Gastrocnemius medialis (tissue), 4 donors: ENCODE data around the gene RNF123.

Experiments used
- POLR2A ChIP-seq, 2 donors: fragments of 450-650 bp; IDR thresholded peaks; one replicate each; pipeline ENCODE4 v1.6.1; 2017; ENCODE audit warnings: antibody characterized with exemption in 2 of 2, mild to moderate bottlenecking in 2 of 2, moderate library complexity in 2 of 2
- TF ChIP-seq, protein P1 (sequence below), 5 experiments: fragments of 450-650 bp in 3 of 5; fragments of 200-600 bp in 2 of 5; sonication (generic) in 2 of 5; IDR thresholded peaks in 4 of 5; conservative IDR thresholded peaks in 1 of 5; 1 replicate in 4 of 5; 2 replicates in 1 of 5; pipeline ENCODE4 v1.5.1; 2016 to 2019; ENCODE audit warnings: antibody characterized with exemption in 5 of 5, mild to moderate bottlenecking in 3 of 5, moderate library complexity in 3 of 5

GRCh38 chr3:49689046-49689907 is at the start of gene RNF123, which contains the start of gene MST1:
- peak; percentile 82 to 83 for TF ChIP-seq POLR2A (IDR thresholded peaks at IDR 0.05)
- TF ChIP-seq, protein P1, sequence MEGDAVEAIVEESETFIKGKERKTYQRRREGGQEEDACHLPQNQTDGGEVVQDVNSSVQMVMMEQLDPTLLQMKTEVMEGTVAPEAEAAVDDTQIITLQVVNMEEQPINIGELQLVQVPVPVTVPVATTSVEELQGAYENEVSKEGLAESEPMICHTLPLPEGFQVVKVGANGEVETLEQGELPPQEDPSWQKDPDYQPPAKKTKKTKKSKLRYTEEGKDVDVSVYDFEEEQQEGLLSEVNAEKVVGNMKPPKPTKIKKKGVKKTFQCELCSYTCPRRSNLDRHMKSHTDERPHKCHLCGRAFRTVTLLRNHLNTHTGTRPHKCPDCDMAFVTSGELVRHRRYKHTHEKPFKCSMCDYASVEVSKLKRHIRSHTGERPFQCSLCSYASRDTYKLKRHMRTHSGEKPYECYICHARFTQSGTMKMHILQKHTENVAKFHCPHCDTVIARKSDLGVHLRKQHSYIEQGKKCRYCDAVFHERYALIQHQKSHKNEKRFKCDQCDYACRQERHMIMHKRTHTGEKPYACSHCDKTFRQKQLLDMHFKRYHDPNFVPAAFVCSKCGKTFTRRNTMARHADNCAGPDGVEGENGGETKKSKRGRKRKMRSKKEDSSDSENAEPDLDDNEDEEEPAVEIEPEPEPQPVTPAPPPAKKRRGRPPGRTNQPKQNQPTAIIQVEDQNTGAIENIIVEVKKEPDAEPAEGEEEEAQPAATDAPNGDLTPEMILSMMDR (IDR thresholded peaks at IDR 0.05 in 4 of 5, conservative IDR thresholded peaks at IDR 0.05 in 1 of 5) = peak in 4 of 5 experiments; percentile 27 to 51 (median 41)
